K562 (cell line): ENCODE measurements around the gene ZC3H8. TPM values are rescaled to one million over a fixed set of nuclear protein-coding genes. Genes with fewer than 3 reads are reported as not detected.

Experiments used
- ATAC-seq: fragments of 200-7000 bp; cut with Tn5 transposase; 3 replicates; pipeline ENCODE4 v1.9.1; 2020; ENCODE audit warnings: moderate library complexity
- BruUV-seq: library from RNA; stranded (reverse); fragments of 400-500 nt; replicated peaks from 2 replicates; lab custom pipeline; 2021; lab: Mats Ljungman, UMichigan
- CTCF ChIA-PET: fragments of 300-600 bp; formaldehyde crosslinking; extraction: SDS; loops from one replicate; lab custom pipeline; 2021; ENCODE audit warnings: low intra/inter-chr PET ratio; lab: Yijun Ruan, JAX
- POLR2A ChIA-PET: fragments of 300-600, 350-650 bp; sonication (Branson Sonifier 250); formaldehyde crosslinking; extraction: SDS; loops from one replicate; lab custom pipeline; 2021; ENCODE audit warnings: antibody characterized with exemption, inconsistent platforms; lab: Yijun Ruan, JAX
- DNase-seq, 4 experiments: peaks; one replicate each; pipeline versions ENCODE4 v3.0.0 to v3.0.0-alpha.2; 2011 to 2018; ENCODE audit warnings: low spot score in 3 of 4, mixed read lengths in 3 of 4; ENCODE audit errors: extremely low read depth in 1 of 4
- FAIRE-seq: peaks from 2 replicates; lab custom pipeline; 2011; peaks lifted over from hg19 to GRCh38; lab: Jason Lieb, UNC
- H2AFZ ChIP-seq: 2 replicates; pipeline ENCODE4 v1.6.0; 2011; ENCODE audit warnings: low read depth, low read length, control low read depth, inconsistent platforms
- H3K27ac ChIP-seq: fragments of 200-600 bp; 3 replicates; pipeline ENCODE4 v1.8.0; 2011; ENCODE audit warnings: low read depth, mild to moderate bottlenecking, control low read depth, inconsistent platforms, low read length, moderate library complexity, mixed read lengths; ENCODE audit errors: extremely low read depth
- H3K27me3 ChIP-seq, 2 experiments: fragments of 300-600 bp in 1 of 2; 2 replicates in 1 of 2; 3 replicates in 1 of 2; pipeline versions ENCODE4 v1.6.0 to v1.8.0; 2011; ENCODE audit warnings: inconsistent platforms in 2 of 2, low read length in 2 of 2, mild to moderate bottlenecking in 1 of 2, mixed read lengths in 1 of 2, moderate library complexity in 1 of 2; ENCODE audit not compliant: control insufficient read depth in 2 of 2, insufficient read depth in 2 of 2
- H3K36me3 ChIP-seq: fragments of 300-600 bp; 3 replicates; pipeline ENCODE4 v1.8.0; 2011; ENCODE audit warnings: mild to moderate bottlenecking, low read length, inconsistent platforms; ENCODE audit not compliant: control insufficient read depth, insufficient read depth
- H3K4me1 ChIP-seq, 2 experiments: fragments of 200-600 bp in 1 of 2; replicated peaks in 1 of 2; 2 replicates in 1 of 2; 3 replicates in 1 of 2; pipeline versions ENCODE4 v1.5.1 to v1.8.0; 2011; ENCODE audit warnings: inconsistent platforms in 2 of 2, low read length in 2 of 2, mild to moderate bottlenecking in 1 of 2, mixed read lengths in 1 of 2, moderate library complexity in 1 of 2; ENCODE audit not compliant: control insufficient read depth in 2 of 2, insufficient read depth in 2 of 2
- H3K4me2 ChIP-seq: 2 replicates; pipeline ENCODE4 v1.6.1; 2011; ENCODE audit warnings: low read length, control low read depth, inconsistent platforms, mixed read lengths; ENCODE audit not compliant: insufficient read depth
- H3K4me3 ChIP-seq: fragments of 200-600 bp; sonication (generic), shearing (Covaris generic); 2 replicates; pipeline ENCODE4 v1.5.1; 2016; ENCODE audit warnings: control low read depth, inconsistent platforms
- H3K79me2 ChIP-seq: fragments of 200-600 bp; 3 replicates; pipeline ENCODE4 v1.8.0; 2011; ENCODE audit warnings: low read length, inconsistent platforms; ENCODE audit not compliant: control insufficient read depth, insufficient read depth
- H3K9ac ChIP-seq, 2 experiments: 2 replicates each; pipeline versions ENCODE4 v1.6.0 to v1.6.1; 2011; ENCODE audit warnings: low read depth in 2 of 2, low read length in 2 of 2, control low read depth in 1 of 2, inconsistent platforms in 1 of 2, mild to moderate bottlenecking in 1 of 2, mixed read lengths in 1 of 2; ENCODE audit not compliant: insufficient read depth in 1 of 2
- H3K9me1 ChIP-seq: one replicate; pipeline ENCODE4 v1.6.0; 2011; ENCODE audit warnings: inconsistent platforms, mild to moderate bottlenecking, low read length, moderate library complexity; ENCODE audit not compliant: control insufficient read depth, insufficient read depth
- H3K9me3 ChIP-seq: replicated peaks from 2 replicates; pipeline ENCODE4 v1.5.1; 2011; ENCODE audit warnings: low read depth, low read length, inconsistent platforms; ENCODE audit not compliant: control insufficient read depth, insufficient read depth
- H4K20me1 ChIP-seq: replicated peaks from 2 replicates; pipeline ENCODE4 v1.6.1; 2011; ENCODE audit warnings: low read length, inconsistent platforms, mixed read lengths; ENCODE audit not compliant: control insufficient read depth, insufficient read depth
- C11orf30 ChIP-seq: fragments of 450-650 bp; IDR thresholded peaks from 2 replicates; pipeline ENCODE4 v1.6.1; 2016; ENCODE audit warnings: low read depth, mild to moderate bottlenecking
- CTBP1 ChIP-seq: fragments of 450-650 bp; IDR thresholded peaks from 2 replicates; pipeline ENCODE4 v1.6.1; 2016; ENCODE audit warnings: borderline replicate concordance
- MAFF ChIP-seq: IDR thresholded peaks from 2 replicates; pipeline ENCODE4 v1.6.1; 2012; ENCODE audit warnings: low read length, improper control_type of control experiment
- MAFK ChIP-seq: IDR thresholded peaks from 2 replicates; pipeline ENCODE4 v1.6.1; 2011; ENCODE audit warnings: low read length, improper control_type of control experiment
- NFE2L1 ChIP-seq: fragments of 450-650 bp; IDR thresholded peaks from 2 replicates; pipeline ENCODE4 v1.6.1; 2016; ENCODE audit warnings: missing genetic modification characterization, low read depth, mild to moderate bottlenecking, missing compliant biosample characterization, moderate library complexity, borderline replicate concordance
- PTBP1 ChIP-seq: fragments of 200-400 bp; formaldehyde crosslinking; IDR thresholded peaks from 2 replicates; pipeline ENCODE4 v1.6.1; 2017; ENCODE audit warnings: low read depth, low read length
- SRSF7 ChIP-seq: fragments of 200-400 bp; formaldehyde crosslinking; optimal IDR thresholded peaks from 2 replicates; pipeline ENCODE3; 2017; ENCODE audit warnings: mild to moderate bottlenecking, low read depth, low read length
- TFE3 ChIP-seq: fragments of 450-650 bp; formaldehyde crosslinking; IDR thresholded peaks from 2 replicates; pipeline ENCODE4 v1.4.0; 2020; ENCODE audit warnings: mild to moderate bottlenecking, mixed read lengths
- TOE1 ChIP-seq, 2 experiments: fragments of 450-650 bp in 1 of 2; sonication (generic) in 1 of 2; formaldehyde crosslinking in 1 of 2; IDR thresholded peaks; 2 replicates each; pipeline versions ENCODE4 v1.7.1 to v1.8.0; 2016 to 2022; ENCODE audit warnings: borderline replicate concordance in 2 of 2, mild to moderate bottlenecking in 2 of 2, antibody characterized with exemption in 1 of 2, inconsistent platforms in 1 of 2, low read depth in 1 of 2, missing genetic modification reagents in 1 of 2, moderate library complexity in 1 of 2
- ZKSCAN8 ChIP-seq: fragments of 200-800 bp; sonication (Bioruptor generic); IDR thresholded peaks from 2 replicates; pipeline ENCODE4 v1.6.1; 2016; ENCODE audit warnings: missing genetic modification characterization, missing compliant biosample characterization
- ZNF121 ChIP-seq: sonication (generic); formaldehyde crosslinking; conservative IDR thresholded peaks from 2 replicates; pipeline ENCODE4 v1.8.0; 2022; ENCODE audit warnings: missing genetic modification reagents
- ZNF316 ChIP-seq: fragments of 450-650 bp; IDR thresholded peaks from 2 replicates; pipeline ENCODE4 v1.6.1; 2016
- ZNF717 ChIP-seq: fragments of 250-450 bp; sonication (Bioruptor Pico); IDR thresholded peaks from 2 replicates; pipeline ENCODE4 v1.5.0; 2021
- WGBS: fragments of 100-300 bp; shearing (Covaris generic); methylation state at CpG from one replicate; pipeline ENCODE4 v1.1.6; 2016; ENCODE audit warnings: low coverage, mixed read lengths; ENCODE audit not compliant: insufficient coverage; ENCODE audit errors: missing lambda C conversion rate; 5-methylcytosine and 5-hydroxymethylcytosine counted together
- in situ Hi-C: fragments of 300-500 bp; cut with MboI; formaldehyde crosslinking; loops from 4 replicates; pipeline ENCODE4 v1.15.0; 2018; ENCODE audit warnings: inconsistent platforms, mixed read lengths
- intact Hi-C: fragments of 100-400 bp; cut with micrococcal nuclease; formaldehyde crosslinking; loops from 2 replicates; pipeline ENCODE4 v1.14.2; 2022
- polyA plus RNA-seq, 8 experiments: library from polyadenylated mRNA; depleted of rRNA in 4 of 8; stranded (reverse) in 5 of 8; unstranded in 3 of 8; fragments of >200 nt; fragmentation: Nextera tagmentation in 2 of 8; fragmentation: Illumina TruSeq in 1 of 8; extraction: Ambion mirVana in 2 of 8; extraction: Trizol in 1 of 8; gene quantifications; 2 replicates each; pipeline versions ENCODE4 v1.2.1 to v1.2.3, GENCODE V29; 2011 to 2014; ENCODE audit warnings: inconsistent platforms in 1 of 8, missing spikeins in 1 of 8
- total RNA-seq, 7 experiments: library from RNA; depleted of rRNA in 6 of 7; stranded (reverse); fragments of >200 nt in 6 of 7; fragmentation: Illumina TruSeq in 2 of 7; extraction: Trizol in 2 of 7; gene quantifications; 2 replicates each; pipeline versions ENCODE4 v1.2.1 to v1.2.3, GENCODE V29; 2011 to 2021; ENCODE audit warnings: low replicate concordance in 1 of 7

Gene ZC3H8
- total and polyA plus RNA-seq, 9 of the 15 experiments (the other 6 are each of a cell fraction or from before 2014, with no cell fraction given) = 11.6 to 41.5 (median 27.5) TPM

GRCh38 chr2:112181571-112182290 lies 73.1 kb downstream of the ZC3H8 start:
- Histone ChIP-seq H3K4me1 (peaks cover 0 to 7% of the 10 kb centered on the region in 2 experiments; a peak in 1 of 5 replicates), H2AFZ (no peak overlapping the region), H3K9me1 (no peaks in the 10 kb centered on the region), H3K27me3 (no peaks in the 10 kb centered on the region; a peak in 1 of 5 replicates), H4K20me1 (no peaks in the 10 kb centered on the region; the same call in 1 of the 2 replicates), H3K4me2 (no peak overlapping the region), H3K9ac (no peak overlapping the region), H3K36me3 (no peaks in the 10 kb centered on the region), H3K79me2 (no peaks in the 10 kb centered on the region), H3K9me3 (no peaks in the 10 kb centered on the region), H3K4me3 (no peak overlapping the region), H3K27ac (no peak overlapping the region)
- DNase-seq = no peak
- no peak for ATAC-seq
- intact Hi-C loops = no loop called here
- no peak for FAIRE-seq
- in situ Hi-C loops = no loop called here
- ChIA-PET POLR2A (interaction anchor here (1.1 kb wide), 1 partner anchor 11 kb away, joined by 5 read pairs; no protein-coding TSS in a partner anchor), CTCF (no interaction called here)
- BruUV-seq = no TSS peak
- no peak for TF ChIP-seq SRSF7
- TF ChIP-seq ZKSCAN8 (CRISPR knock-in tag) = no peak
- no peak for TF ChIP-seq PTBP1
- WGBS = 84% methylated on average over 27 of the region's 54 CpGs

- Histone ChIP-seq H3K4me2 (no peak overlapping the region), H3K4me3 (no peak overlapping the region), H3K9me1 (no peaks in the 10 kb centered on the region), H3K27me3 (peaks cover 1 to 8% of the 10 kb centered on the region in 2 experiments; a peak in 3 of 5 replicates), H3K9ac (no peak overlapping the region), H2AFZ (no peak overlapping the region), H4K20me1 (no peaks in the 10 kb centered on the region), H3K9me3 (no peaks in the 10 kb centered on the region), H3K27ac (no peak overlapping the region), H3K4me1 (peaks cover 0 to 8% of the 10 kb centered on the region in 2 experiments; a peak in 3 of 5 replicates), H3K36me3 (no peaks in the 10 kb centered on the region), H3K79me2 (no peaks in the 10 kb centered on the region)
- no peak for ATAC-seq
- intact Hi-C loops = no loop called here
- WGBS = 26% methylated on average over 7 of the region's 7 CpGs
- in situ Hi-C loops = no loop called here
- ChIA-PET POLR2A (interaction anchor here (0.5 to 1.1 kb wide), 2 partner anchors 10 to 12 kb away, joined by 3 read pairs; no protein-coding TSS in a partner anchor), CTCF (no interaction called here)
- no peak for DNase-seq
- no TSS peak for BruUV-seq
- FAIRE-seq = no peak
- TF ChIP-seq ZNF316 = peak; percentile 89
- TF ChIP-seq CTBP1 = peak; percentile 21; the same call in 1 of the 2 replicates
- peak; percentile 92 for TF ChIP-seq TFE3 (CRISPR knock-in tag)
- no peak for TF ChIP-seq ZNF717 (CRISPR knock-in tag)
- peak; percentile 82 for TF ChIP-seq C11orf30
- peak; percentile 85; the same call in 1 of the 2 replicates for TF ChIP-seq TOE1 (IDR thresholded peaks at IDR 0.05; ENCODE audit: borderline replicate concordance)
- no peak for TF ChIP-seq TOE1 (CRISPR knock-in tag; IDR thresholded peaks at IDR 0.05; ENCODE audit: borderline replicate concordance, low read depth)
- TF ChIP-seq NFE2L1 = no peak
- TF ChIP-seq ZNF121 (CRISPR knock-in tag) = no peak
- TF ChIP-seq MAFK = peak; percentile 85
- TF ChIP-seq MAFF = peak; percentile 83
These were observed 78.8 kb downstream of the ZC3H8 start for GRCh38 chr2:112175958-112176573.
